IMR-90 (cell line): ENCODE results near the gene WDR27. TPM values are rescaled to one million over a fixed set of nuclear protein-coding genes. Genes with fewer than 3 reads are reported as not detected.

ENCODE experiments used
- ATAC-seq: fragments of 200-7000 bp; cut with Tn5 transposase; 2 replicates; pipeline ENCODE4 v1.9.1; 2020; ENCODE audit warnings: low read depth, mild to moderate bottlenecking, moderate library complexity
- BruUV-seq: library from RNA; stranded (reverse); fragments of 400-500 nt; replicated peaks from 2 replicates; lab custom pipeline; 2021; lab: Mats Ljungman, UMichigan
- CTCF ChIA-PET: fragments of 300-600 bp; formaldehyde crosslinking; extraction: SDS; loops from one replicate; lab custom pipeline; 2021; ENCODE audit warnings: antibody characterized with exemption; lab: Yijun Ruan, JAX
- POLR2A ChIA-PET: fragments of 300-600 bp; sonication (Branson Sonifier 250); formaldehyde crosslinking; loops from one replicate; lab custom pipeline; 2022; ENCODE audit warnings: antibody characterized with exemption; ENCODE audit not compliant: unreplicated experiment; lab: Charles Lee
- DNase-seq: peaks from one replicate; pipeline ENCODE4 v3.0.0; 2013
- H2AFZ ChIP-seq: replicated peaks from 2 replicates; pipeline ENCODE3; 2013; ENCODE audit warnings: low read length, mild to moderate bottlenecking; ENCODE audit not compliant: poor library complexity
- H2AK5ac ChIP-seq: 2 replicates; pipeline ENCODE4 v1.6.1; 2013; ENCODE audit warnings: low read depth, low read length, inconsistent platforms
- H2AK9ac ChIP-seq: replicated peaks from 2 replicates; pipeline ENCODE3; 2013; ENCODE audit warnings: mild to moderate bottlenecking, low read depth, low read length, moderate library complexity; ENCODE audit not compliant: poor library complexity
- H2BK120ac ChIP-seq: 2 replicates; pipeline ENCODE4 v1.6.1; 2013; ENCODE audit warnings: low read depth, low read length, inconsistent platforms
- H2BK15ac ChIP-seq: 3 replicates; pipeline ENCODE4 v1.6.1; 2013; ENCODE audit warnings: low read depth, low read length, inconsistent platforms
- H2BK20ac ChIP-seq: 2 replicates; pipeline ENCODE4 v1.6.1; 2013; ENCODE audit warnings: low read depth, mild to moderate bottlenecking, inconsistent platforms, low read length, moderate library complexity
- H2BK5ac ChIP-seq: 2 replicates; pipeline ENCODE4 v1.6.1; 2013; ENCODE audit warnings: mild to moderate bottlenecking, low read depth, low read length, inconsistent platforms; ENCODE audit not compliant: poor library complexity, severe bottlenecking
- H3K14ac ChIP-seq: replicated peaks from 2 replicates; pipeline ENCODE4 v1.6.1; 2013; ENCODE audit warnings: low read depth, low read length, inconsistent platforms
- H3K18ac ChIP-seq: 2 replicates; pipeline ENCODE4 v1.6.1; 2013; ENCODE audit warnings: low read depth, low read length, control low read depth
- H3K23ac ChIP-seq: 2 replicates; pipeline ENCODE4 v1.6.1; 2013; ENCODE audit warnings: low read depth, low read length, inconsistent platforms
- H3K27ac ChIP-seq: 2 replicates; pipeline ENCODE4 v1.5.1; 2013; ENCODE audit warnings: mild to moderate bottlenecking, control low read depth, low read length; ENCODE audit not compliant: insufficient read depth
- H3K27me3 ChIP-seq: 2 replicates; pipeline ENCODE4 v1.6.1; 2013; ENCODE audit warnings: low read length; ENCODE audit not compliant: control insufficient read depth, insufficient read depth
- H3K36me3 ChIP-seq: 2 replicates; pipeline ENCODE4 v1.6.1; 2013; ENCODE audit warnings: low read length, mixed read lengths; ENCODE audit not compliant: control insufficient read depth, insufficient read depth
- H3K4ac ChIP-seq: 2 replicates; pipeline ENCODE4 v1.6.1; 2013; ENCODE audit warnings: low read depth, low read length, inconsistent platforms
- H3K4me1 ChIP-seq: 2 replicates; pipeline ENCODE4 v1.6.1; 2013; ENCODE audit warnings: low read length, mixed read lengths; ENCODE audit not compliant: control insufficient read depth, insufficient read depth
- H3K4me2 ChIP-seq: 2 replicates; pipeline ENCODE4 v1.6.1; 2013; ENCODE audit warnings: low read depth, mild to moderate bottlenecking, control low read depth, low read length, moderate library complexity
- H3K4me3 ChIP-seq: 2 replicates; pipeline ENCODE4 v1.5.1; 2013; ENCODE audit warnings: low read depth, mild to moderate bottlenecking, control low read depth, low read length, moderate library complexity; ENCODE audit not compliant: insufficient read depth
- H3K56ac ChIP-seq: 2 replicates; pipeline ENCODE4 v1.6.1; 2013; ENCODE audit warnings: low read length, inconsistent platforms; ENCODE audit not compliant: insufficient read depth; ENCODE audit errors: extremely low read depth
- H3K79me1 ChIP-seq, 2 experiments: 2 replicates each; pipeline ENCODE4 v1.6.1; 2013; ENCODE audit warnings: low read length in 2 of 2, inconsistent platforms in 1 of 2, low read depth in 1 of 2
- H3K9ac ChIP-seq: 2 replicates; pipeline ENCODE4 v1.6.1; 2013; ENCODE audit warnings: low read depth, low read length, control low read depth
- H3K9me1 ChIP-seq: 2 replicates; pipeline ENCODE4 v1.6.1; 2013; ENCODE audit warnings: low read length, inconsistent platforms; ENCODE audit not compliant: insufficient read depth
- H3K9me3 ChIP-seq: 2 replicates; pipeline ENCODE4 v1.6.1; 2013; ENCODE audit warnings: low read length; ENCODE audit not compliant: control insufficient read depth, insufficient read depth
- H4K20me1 ChIP-seq: 2 replicates; pipeline ENCODE4 v1.6.1; 2013; ENCODE audit warnings: low read length, inconsistent platforms; ENCODE audit not compliant: insufficient read depth
- H4K5ac ChIP-seq: 2 replicates; pipeline ENCODE4 v1.6.1; 2013; ENCODE audit warnings: mild to moderate bottlenecking, low read depth, low read length, control low read depth
- H4K8ac ChIP-seq, 2 experiments: 2 replicates each; pipeline ENCODE4 v1.6.1; 2013; ENCODE audit warnings: low read depth in 2 of 2, low read length in 2 of 2, control low read depth in 1 of 2, inconsistent platforms in 1 of 2
- H4K91ac ChIP-seq: 2 replicates; pipeline ENCODE4 v1.6.1; 2013; ENCODE audit warnings: low read depth, low read length, inconsistent platforms; ENCODE audit not compliant: insufficient read depth
- BHLHE40 ChIP-seq: fragments of 150-350 bp; IDR thresholded peaks from 2 replicates; pipeline ENCODE4 v1.6.1; 2016; ENCODE audit warnings: mild to moderate bottlenecking, low read depth, low read length
- CEBPB ChIP-seq: IDR thresholded peaks from 2 replicates; pipeline ENCODE4 v1.6.1; 2012; ENCODE audit warnings: low read depth, low read length, improper control_type of control experiment
- CHD1 ChIP-seq: IDR thresholded peaks from 2 replicates; pipeline ENCODE4 v1.6.1; 2012; ENCODE audit warnings: low read depth, low read length, improper control_type of control experiment
- CTCF ChIP-seq: conservative IDR thresholded peaks from 2 replicates; pipeline ENCODE4 v1.5.1; 2012; ENCODE audit warnings: mild to moderate bottlenecking, low read depth, low read length, improper control_type of control experiment
- ELK1 ChIP-seq: fragments of 150-350 bp; IDR thresholded peaks from 2 replicates; pipeline ENCODE4 v1.6.1; 2016; ENCODE audit warnings: low read depth, mild to moderate bottlenecking, low read length, moderate library complexity, borderline replicate concordance
- FOS ChIP-seq: fragments of 150-350 bp; IDR thresholded peaks from 2 replicates; pipeline ENCODE4 v1.6.1; 2016; ENCODE audit warnings: low read depth, low read length
- MAFK ChIP-seq: IDR thresholded peaks from 2 replicates; pipeline ENCODE4 v1.6.1; 2012; ENCODE audit warnings: low read depth, low read length, improper control_type of control experiment
- MAZ ChIP-seq: IDR thresholded peaks from 2 replicates; pipeline ENCODE4 v1.6.1; 2012; ENCODE audit warnings: low read depth, mild to moderate bottlenecking, low read length, improper control_type of control experiment, moderate library complexity, borderline replicate concordance
- NFE2L2 ChIP-seq: fragments of 150-350 bp; IDR thresholded peaks from 2 replicates; pipeline ENCODE4 v1.6.1; 2016; ENCODE audit warnings: low read depth, mild to moderate bottlenecking, low read length
- POLR2A ChIP-seq: IDR thresholded peaks from 2 replicates; pipeline ENCODE4 v1.6.1; 2012; ENCODE audit warnings: mild to moderate bottlenecking, low read depth, low read length
- RAD21 ChIP-seq: IDR thresholded peaks from 2 replicates; pipeline ENCODE4 v1.6.1; 2012; ENCODE audit warnings: low read length, improper control_type of control experiment
- RCOR1 ChIP-seq: IDR thresholded peaks from 2 replicates; pipeline ENCODE4 v1.6.1; 2012; ENCODE audit warnings: mild to moderate bottlenecking, low read length, improper control_type of control experiment; ENCODE audit not compliant: insufficient replicate concordance
- RFX5 ChIP-seq: IDR thresholded peaks from 2 replicates; pipeline ENCODE4 v1.8.0; 2012; ENCODE audit warnings: low read depth, mild to moderate bottlenecking, low read length, moderate library complexity
- SMC3 ChIP-seq: fragments of 150-350 bp; IDR thresholded peaks from 2 replicates; pipeline ENCODE4 v1.6.1; 2016; ENCODE audit warnings: low read depth, mild to moderate bottlenecking, antibody characterized with exemption, low read length, moderate library complexity
- USF2 ChIP-seq: fragments of 150-350 bp; IDR thresholded peaks from 2 replicates; pipeline ENCODE4 v1.6.1; 2017; ENCODE audit warnings: mild to moderate bottlenecking, antibody characterized with exemption, low read length, low read depth
- WGBS, 2 experiments: methylation state at CpG; one replicate each; pipeline versions ENCODE4 v1.1.5 to v1.1.7; 2013; ENCODE audit warnings: missing lambda C conversion rate in 2 of 2; ENCODE audit not compliant: insufficient read length in 1 of 2; ENCODE audit errors: extremely low coverage in 2 of 2; 5-methylcytosine and 5-hydroxymethylcytosine counted together
- dilution Hi-C: fragments of 300-500 bp; cut with HindIII; formaldehyde crosslinking; loops from one replicate; pipeline ENCODE4 v1.14.3; 2018; ENCODE audit warnings: low sequenced_read_pairs; ENCODE audit not compliant: unreplicated experiment
- in situ Hi-C: fragments of 300-500 bp; cut with MboI; formaldehyde crosslinking; loops from 3 replicates; pipeline ENCODE4 v1.14.3; 2019; ENCODE audit warnings: low sequenced_read_pairs, inconsistent platforms, mixed read lengths
- intact Hi-C: fragments of 100-400 bp; cut with micrococcal nuclease; formaldehyde crosslinking; loops from 2 replicates; pipeline ENCODE4 v1.10.0; 2022
- polyA plus RNA-seq, 3 experiments: library from polyadenylated mRNA; depleted of rRNA; stranded (reverse); fragments of >200 nt; gene quantifications; 2 replicates each; pipeline ENCODE4 v1.2.3, GENCODE V29; 2012; ENCODE audit warnings: low replicate concordance in 1 of 3
- total RNA-seq: library from RNA; depleted of rRNA; stranded (reverse); fragments of >200 nt; gene quantifications from 2 replicates; pipeline ENCODE4 v1.2.3, GENCODE V29; 2012

The WDR27 gene
- total and polyA plus RNA-seq, 2 of the 4 experiments (the other 2 are of a cell fraction): 7.0 to 18.5 TPM

GRCh38 chr6:169566961-169567750 is 134.7 kb downstream of the WDR27 start:
- H3K27me3 ChIP-seq: no peaks in the 10 kb centered on the region
- H3K9me1 ChIP-seq: peaks cover 3% of the 10 kb centered on the region; the same call in 1 of the 2 replicates
- H4K91ac ChIP-seq: no peak overlapping the region
- peaks cover 5% of the 10 kb centered on the region for H3K4me1 ChIP-seq
- no peak overlapping the region for H2BK15ac ChIP-seq
- no peak overlapping the region for H3K9ac ChIP-seq
- ATAC-seq: no peak
- no peak overlapping the region for H2BK5ac ChIP-seq
- WGBS, 2 experiments: 100% methylated on average over 5 of the region's 19 CpGs; no CpG with 5 or more reads in 1 of the 2 experiments
- CTCF ChIA-PET: no interaction called here
- no peaks in the 10 kb centered on the region for H3K9me3 ChIP-seq
- H4K20me1 ChIP-seq: no peaks in the 10 kb centered on the region; the same call in 1 of the 2 replicates
- in situ Hi-C loops (no loop called here), intact Hi-C loops (no loop called here), dilution Hi-C loops (no loop called here)
- no peak overlapping the region for H4K8ac ChIP-seq
- no peak overlapping the region for H3K56ac ChIP-seq
- H3K79me1 ChIP-seq: no peaks in the 10 kb centered on the region
- no peak for DNase-seq
- H3K36me3 ChIP-seq: no peaks in the 10 kb centered on the region
- no peak overlapping the region for H2AFZ ChIP-seq
- H3K27ac ChIP-seq: no peak overlapping the region
- H2BK120ac ChIP-seq: no peak overlapping the region
- POLR2A ChIA-PET: no interaction called here
- H4K5ac ChIP-seq: no peak overlapping the region
- no peak overlapping the region for H3K18ac ChIP-seq
- no peak overlapping the region for H2AK5ac ChIP-seq
- H3K4me3 ChIP-seq: no peak overlapping the region
- H2AK9ac ChIP-seq: no peak overlapping the region
- H3K23ac ChIP-seq: no peak overlapping the region
- H3K4ac ChIP-seq: no peak overlapping the region
- no peak overlapping the region for H2BK20ac ChIP-seq
- H3K14ac ChIP-seq: no peak overlapping the region
- no peak overlapping the region for H3K4me2 ChIP-seq
- BruUV-seq: no TSS peak
- TF ChIP-seq NFE2L2 (no peak), USF2 (no peak), CEBPB (no peak), CTCF (no peak), RAD21 (no peak), POLR2A (no peak), MAFK (no peak), SMC3 (no peak), MAZ (no peak), RFX5 (no peak), FOS (no peak), BHLHE40 (no peak), RCOR1 (no peak), CHD1 (no peak), ELK1 (no peak)
